Activated naive CD4-positive, alpha-beta T cell treated with Interleukin-2 at 50 U/mL for 16 hours (primary cell): ENCODE measurements around the gene PRSS27.
"Not testable (repeated sequence)": the region's sequence is repeated elsewhere in the genome, so short reads cannot be mapped to it uniquely, and the experiment has no call there.

Experiments used
- DNase-seq: peaks from one replicate; pipeline ENCODE4 v3.0.0-alpha.2; 2020

PRSS27 gene

GRCh38 chr16:2707368-2708289, 12.4 kb downstream of the PRSS27 start:
- no peak for DNase-seq

- no peak for DNase-seq
These were observed 13.3 kb downstream of the PRSS27 start for GRCh38 chr16:2706611-2707311.

GRCh38 chr16:2706085-2706484, 13.9 kb downstream of the PRSS27 start:
- no peak for DNase-seq

GRCh38 chr16:2705351-2705750, 14.7 kb downstream of the PRSS27 start:
- no peak for DNase-seq

GRCh38 chr16:2704983-2705275, 15.1 kb downstream of the PRSS27 start:
- no peak for DNase-seq

- DNase-seq = no peak
These were observed 15.7 kb downstream of the PRSS27 start for GRCh38 chr16:2704166-2704982.

- DNase-seq = no peak
These were observed 16.9 kb downstream of the PRSS27 start for GRCh38 chr16:2702871-2703745.

- DNase-seq = no peak
These were observed 17.6 kb downstream of the PRSS27 start for GRCh38 chr16:2702438-2702825.

GRCh38 chr16:2701713-2702437, 18.1 kb downstream of the PRSS27 start:
- DNase-seq = no peak

- no peak for DNase-seq
These were observed 18.8 kb downstream of the PRSS27 start for GRCh38 chr16:2701272-2701671.

- no peak for DNase-seq
These were observed 19.2 kb downstream of the PRSS27 start for GRCh38 chr16:2700786-2701185.

- no peak for DNase-seq
These were observed 20.0 kb downstream of the PRSS27 start for GRCh38 chr16:2699791-2700600.

GRCh38 chr16:2698965-2699750, 20.9 kb downstream of the PRSS27 start:
- no peak for DNase-seq

- DNase-seq = no peak
These were observed 21.7 kb downstream of the PRSS27 start for GRCh38 chr16:2698103-2698870.

- DNase-seq = no peak
These were observed 22.5 kb downstream of the PRSS27 start for GRCh38 chr16:2697401-2697948.

- DNase-seq = not testable (repeated sequence)
These were observed 23.3 kb downstream of the PRSS27 start for GRCh38 chr16:2696601-2697250.

- DNase-seq = no peak
These were observed 26.9 kb downstream of the PRSS27 start for GRCh38 chr16:2692948-2693651.
